ENCODE data around the gene SPRR1A. TPM values are rescaled to one million over a fixed set of nuclear protein-coding genes. Genes with fewer than 3 reads are reported as not detected.

The SPRR1A gene
- total RNA-seq, 2 donors from 2014 or later = not detected

DNA sequence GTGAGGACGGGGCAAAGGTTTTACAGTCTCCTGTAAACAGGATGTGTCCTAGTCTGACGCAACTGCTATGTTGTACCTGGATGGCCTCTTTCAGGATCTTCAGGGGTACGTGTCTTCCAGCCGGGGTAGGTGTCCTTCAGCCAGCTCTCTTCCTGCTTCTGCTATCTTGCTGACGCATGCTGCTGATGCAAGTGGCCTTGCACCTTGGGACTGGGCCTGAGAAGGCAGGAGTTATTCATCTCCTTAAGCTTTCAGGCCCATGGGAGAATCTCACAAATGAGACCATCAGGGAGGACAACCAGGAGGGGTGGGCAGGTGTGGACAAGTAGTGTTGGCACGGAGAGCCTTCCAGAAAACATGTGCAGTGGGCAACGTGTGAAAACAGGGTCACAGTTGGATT, 39.2 kb downstream of the SPRR1A start:
- no peaks in the 10 kb centered on the region for H3K27me3 ChIP-seq
- H3K36me3 ChIP-seq (replicated peaks in 1 of 2; ENCODE audit: insufficient read depth in 1 of 2, low read depth in 2 of 2) = no peaks in the 10 kb centered on the region
- ATAC-seq = no peak
- no peak overlapping the region for H3K4me3 ChIP-seq
- H3K4me1 ChIP-seq = no peaks in the 10 kb centered on the region
- intact Hi-C loops (cut with DNase I) = no loop called here
- no peak for DNase-seq
- H3K9me3 ChIP-seq = no peaks in the 10 kb centered on the region
- TF ChIP-seq POLR2A (IDR thresholded peaks at IDR 0.05) = no peak
- no peak for TF ChIP-seq CTCF (IDR thresholded peaks at IDR 0.05)
- no peak overlapping the region for H3K27ac ChIP-seq
- 82 to 83% methylated on average over 6 to 7 of the region's 7 CpGs for WGBS, 2 donors

DNA sequence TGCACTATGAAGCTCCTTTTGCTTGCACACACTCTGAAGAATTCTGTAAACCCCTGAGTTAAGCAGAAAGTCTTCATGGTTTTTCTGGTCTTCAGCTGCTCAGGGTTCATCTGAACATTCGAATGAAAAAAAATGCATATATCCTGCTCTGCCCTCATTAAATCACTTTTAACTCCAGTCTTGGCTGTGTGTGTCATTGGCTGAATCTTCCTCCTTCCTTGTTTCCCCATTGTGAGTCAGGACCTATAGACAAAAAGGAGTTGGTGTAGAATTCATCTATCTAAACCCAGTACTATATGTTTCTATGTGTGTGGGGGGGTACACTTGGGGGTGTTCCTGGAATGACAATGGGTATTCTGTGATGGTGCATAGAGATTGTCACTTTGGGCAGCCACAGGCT, 40.5 kb downstream of the SPRR1A start:
- H3K4me1 ChIP-seq = no peaks in the 10 kb centered on the region
- H3K27ac ChIP-seq = no peak overlapping the region
- intact Hi-C loops (cut with DNase I) = no loop called here
- no peaks in the 10 kb centered on the region for H3K27me3 ChIP-seq
- no peak overlapping the region for H3K4me3 ChIP-seq
- ATAC-seq (no peak), DNase-seq (no peak)
- WGBS, 2 donors = 81 to 85% methylated on average over 1 of the region's 1 CpG
- no peaks in the 10 kb centered on the region for H3K9me3 ChIP-seq
- H3K36me3 ChIP-seq (replicated peaks in 1 of 2; ENCODE audit: insufficient read depth in 1 of 2, low read depth in 2 of 2) = no peaks in the 10 kb centered on the region
- no peak for TF ChIP-seq POLR2A (IDR thresholded peaks at IDR 0.05)
- TF ChIP-seq CTCF (IDR thresholded peaks at IDR 0.05) = no peak

- no peak for ATAC-seq
- no peak overlapping the region for H3K27ac ChIP-seq
- WGBS, 2 donors = 62 to 78% methylated on average over 1 of the region's 1 CpG
These were observed 41.9 kb downstream of the SPRR1A start for GRCh38 chr1:153025797-153026196.

DNA sequence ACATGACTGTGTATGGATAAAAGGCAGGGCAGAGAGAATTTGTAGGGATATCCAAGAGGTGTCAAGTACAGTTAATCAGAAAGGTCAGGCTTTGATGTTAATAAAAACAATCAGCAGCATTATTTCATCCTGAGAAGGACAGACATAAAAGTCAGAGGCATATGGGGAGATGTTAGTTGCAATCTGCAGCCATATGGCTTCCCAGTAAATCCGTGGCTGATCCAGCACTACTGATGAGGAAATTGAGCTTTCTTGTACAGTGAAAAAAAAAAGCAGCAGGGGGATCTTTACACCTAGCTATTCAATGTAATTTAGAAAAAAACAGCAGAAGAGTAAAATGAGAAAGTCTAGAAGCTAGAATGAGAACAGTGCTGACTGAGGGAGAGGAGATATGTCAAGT, 44.9 kb downstream of the SPRR1A start:
- DNase-seq (no peak), ATAC-seq (no peak)
- Histone ChIP-seq H3K27me3 (no peaks in the 10 kb centered on the region), H3K4me1 (no peaks in the 10 kb centered on the region), H3K9me3 (no peaks in the 10 kb centered on the region), H3K27ac (no peak overlapping the region), H3K36me3 (replicated peaks in 1 of 2; ENCODE audit: insufficient read depth in 1 of 2, low read depth in 2 of 2) (no peaks in the 10 kb centered on the region), H3K4me3 (no peak overlapping the region)
- 42 to 53% methylated on average over 1 of the region's 1 CpG for WGBS, 2 donors
- intact Hi-C loops (cut with DNase I) = no loop called here
- TF ChIP-seq POLR2A (IDR thresholded peaks at IDR 0.05) (no peak), CTCF (IDR thresholded peaks at IDR 0.05) (no peak)

More at GRCh38 chr1:153025797-153026196, 41.9 kb downstream of the SPRR1A start:
- Histone ChIP-seq H3K36me3 (replicated peaks in 1 of 2; ENCODE audit: insufficient read depth in 1 of 2, low read depth in 2 of 2) (no peaks in the 10 kb centered on the region), H3K27me3 (no peaks in the 10 kb centered on the region), H3K4me1 (no peaks in the 10 kb centered on the region), H3K9me3 (no peaks in the 10 kb centered on the region), H3K4me3 (no peak overlapping the region)
- DNase-seq = no peak
- intact Hi-C loops (cut with DNase I) = no loop called here
- no peak for TF ChIP-seq POLR2A (IDR thresholded peaks at IDR 0.05)
- no peak for TF ChIP-seq CTCF (IDR thresholded peaks at IDR 0.05)

GRCh38 chr1:153030895-153031294, 47.0 kb downstream of the SPRR1A start, which contains the start of gene SPRR1B:
SPRR1B (plus strand) TSS chr1:153031203; CDS start chr1:153032346, 1,143 bp downstream.
- H3K36me3 ChIP-seq (replicated peaks in 1 of 2; ENCODE audit: insufficient read depth in 1 of 2, low read depth in 2 of 2) = no peaks in the 10 kb centered on the region
- H3K4me3 ChIP-seq = no peak within 1 kb of the TSS
- intact Hi-C loops (cut with DNase I) = no loop called here
- ATAC-seq (no peak), DNase-seq (no peak)
- no peak within 1 kb of the TSS for H3K27ac ChIP-seq
- H3K4me1 ChIP-seq = no peaks in the 10 kb centered on the region
- TF ChIP-seq POLR2A (IDR thresholded peaks at IDR 0.05) (no peak), CTCF (IDR thresholded peaks at IDR 0.05) (no peak)
- H3K9me3 ChIP-seq = no peaks in the 10 kb centered on the region
- no peaks in the 10 kb centered on the region for H3K27me3 ChIP-seq

Measured in body of pancreas (tissue), 4 donors.